GM19467 (cell line): ENCODE results near the gene DGLUCY.

Source experiments
- ATAC-seq: cut with Tn5 transposase; IDR thresholded peaks from one replicate; pipeline ENCODE4 v1.9.1; 2021; ENCODE audit warnings: mild to moderate bottlenecking, moderate library complexity; ENCODE audit not compliant: unreplicated experiment

Gene DGLUCY

GRCh38 chr14:91272341-91273272, 158.7 kb downstream of the DGLUCY start:
- ATAC-seq = no peak

- ATAC-seq = no peak
Observed at GRCh38 chr14:91273273-91273884, 159.5 kb downstream of the DGLUCY start.

GRCh38 chr14:91273885-91274273, 160.0 kb downstream of the DGLUCY start:
- no peak for ATAC-seq

- ATAC-seq = no peak
Observed at GRCh38 chr14:91274796-91275195, 160.9 kb downstream of the DGLUCY start.
